IMR-90 (cell line): ENCODE data around the gene NRCAM. TPM values are rescaled to one million over a fixed set of nuclear protein-coding genes. Genes with fewer than 3 reads are reported as not detected.

Source experiments
- ATAC-seq: fragments of 200-7000 bp; cut with Tn5 transposase; 2 replicates; pipeline ENCODE4 v1.9.1; 2020; ENCODE audit warnings: low read depth, mild to moderate bottlenecking, moderate library complexity
- BruUV-seq: library from RNA; stranded (reverse); fragments of 400-500 nt; replicated peaks from 2 replicates; lab custom pipeline; 2021; lab: Mats Ljungman, UMichigan
- CTCF ChIA-PET: fragments of 300-600 bp; formaldehyde crosslinking; extraction: SDS; loops from one replicate; lab custom pipeline; 2021; ENCODE audit warnings: antibody characterized with exemption; lab: Yijun Ruan, JAX
- POLR2A ChIA-PET: fragments of 300-600 bp; sonication (Branson Sonifier 250); formaldehyde crosslinking; loops from one replicate; lab custom pipeline; 2022; ENCODE audit warnings: antibody characterized with exemption; ENCODE audit not compliant: unreplicated experiment; lab: Charles Lee
- DNase-seq: peaks from one replicate; pipeline ENCODE4 v3.0.0; 2013
- H2AFZ ChIP-seq: replicated peaks from 2 replicates; pipeline ENCODE3; 2013; ENCODE audit warnings: low read length, mild to moderate bottlenecking; ENCODE audit not compliant: poor library complexity
- H2AK5ac ChIP-seq: 2 replicates; pipeline ENCODE4 v1.6.1; 2013; ENCODE audit warnings: low read depth, low read length, inconsistent platforms
- H2AK9ac ChIP-seq: replicated peaks from 2 replicates; pipeline ENCODE3; 2013; ENCODE audit warnings: mild to moderate bottlenecking, low read depth, low read length, moderate library complexity; ENCODE audit not compliant: poor library complexity
- H2BK120ac ChIP-seq: 2 replicates; pipeline ENCODE4 v1.6.1; 2013; ENCODE audit warnings: low read depth, low read length, inconsistent platforms
- H2BK15ac ChIP-seq: 3 replicates; pipeline ENCODE4 v1.6.1; 2013; ENCODE audit warnings: low read depth, low read length, inconsistent platforms
- H2BK20ac ChIP-seq: 2 replicates; pipeline ENCODE4 v1.6.1; 2013; ENCODE audit warnings: low read depth, mild to moderate bottlenecking, inconsistent platforms, low read length, moderate library complexity
- H2BK5ac ChIP-seq: 2 replicates; pipeline ENCODE4 v1.6.1; 2013; ENCODE audit warnings: mild to moderate bottlenecking, low read depth, low read length, inconsistent platforms; ENCODE audit not compliant: poor library complexity, severe bottlenecking
- H3K14ac ChIP-seq: replicated peaks from 2 replicates; pipeline ENCODE4 v1.6.1; 2013; ENCODE audit warnings: low read depth, low read length, inconsistent platforms
- H3K18ac ChIP-seq: 2 replicates; pipeline ENCODE4 v1.6.1; 2013; ENCODE audit warnings: low read depth, low read length, control low read depth
- H3K23ac ChIP-seq: 2 replicates; pipeline ENCODE4 v1.6.1; 2013; ENCODE audit warnings: low read depth, low read length, inconsistent platforms
- H3K27ac ChIP-seq: 2 replicates; pipeline ENCODE4 v1.5.1; 2013; ENCODE audit warnings: mild to moderate bottlenecking, control low read depth, low read length; ENCODE audit not compliant: insufficient read depth
- H3K27me3 ChIP-seq: 2 replicates; pipeline ENCODE4 v1.6.1; 2013; ENCODE audit warnings: low read length; ENCODE audit not compliant: control insufficient read depth, insufficient read depth
- H3K36me3 ChIP-seq: 2 replicates; pipeline ENCODE4 v1.6.1; 2013; ENCODE audit warnings: low read length, mixed read lengths; ENCODE audit not compliant: control insufficient read depth, insufficient read depth
- H3K4ac ChIP-seq: 2 replicates; pipeline ENCODE4 v1.6.1; 2013; ENCODE audit warnings: low read depth, low read length, inconsistent platforms
- H3K4me1 ChIP-seq: 2 replicates; pipeline ENCODE4 v1.6.1; 2013; ENCODE audit warnings: low read length, mixed read lengths; ENCODE audit not compliant: control insufficient read depth, insufficient read depth
- H3K4me2 ChIP-seq: 2 replicates; pipeline ENCODE4 v1.6.1; 2013; ENCODE audit warnings: low read depth, mild to moderate bottlenecking, control low read depth, low read length, moderate library complexity
- H3K4me3 ChIP-seq: 2 replicates; pipeline ENCODE4 v1.5.1; 2013; ENCODE audit warnings: low read depth, mild to moderate bottlenecking, control low read depth, low read length, moderate library complexity; ENCODE audit not compliant: insufficient read depth
- H3K56ac ChIP-seq: 2 replicates; pipeline ENCODE4 v1.6.1; 2013; ENCODE audit warnings: low read length, inconsistent platforms; ENCODE audit not compliant: insufficient read depth; ENCODE audit errors: extremely low read depth
- H3K79me1 ChIP-seq, 2 experiments: 2 replicates each; pipeline ENCODE4 v1.6.1; 2013; ENCODE audit warnings: low read length in 2 of 2, inconsistent platforms in 1 of 2, low read depth in 1 of 2
- H3K9ac ChIP-seq: 2 replicates; pipeline ENCODE4 v1.6.1; 2013; ENCODE audit warnings: low read depth, low read length, control low read depth
- H3K9me1 ChIP-seq: 2 replicates; pipeline ENCODE4 v1.6.1; 2013; ENCODE audit warnings: low read length, inconsistent platforms; ENCODE audit not compliant: insufficient read depth
- H3K9me3 ChIP-seq: 2 replicates; pipeline ENCODE4 v1.6.1; 2013; ENCODE audit warnings: low read length; ENCODE audit not compliant: control insufficient read depth, insufficient read depth
- H4K20me1 ChIP-seq: 2 replicates; pipeline ENCODE4 v1.6.1; 2013; ENCODE audit warnings: low read length, inconsistent platforms; ENCODE audit not compliant: insufficient read depth
- H4K5ac ChIP-seq: 2 replicates; pipeline ENCODE4 v1.6.1; 2013; ENCODE audit warnings: mild to moderate bottlenecking, low read depth, low read length, control low read depth
- H4K8ac ChIP-seq, 2 experiments: 2 replicates each; pipeline ENCODE4 v1.6.1; 2013; ENCODE audit warnings: low read depth in 2 of 2, low read length in 2 of 2, control low read depth in 1 of 2, inconsistent platforms in 1 of 2
- H4K91ac ChIP-seq: 2 replicates; pipeline ENCODE4 v1.6.1; 2013; ENCODE audit warnings: low read depth, low read length, inconsistent platforms; ENCODE audit not compliant: insufficient read depth
- CTCF ChIP-seq: conservative IDR thresholded peaks from 2 replicates; pipeline ENCODE4 v1.5.1; 2012; ENCODE audit warnings: mild to moderate bottlenecking, low read depth, low read length, improper control_type of control experiment
- MAZ ChIP-seq: IDR thresholded peaks from 2 replicates; pipeline ENCODE4 v1.6.1; 2012; ENCODE audit warnings: low read depth, mild to moderate bottlenecking, low read length, improper control_type of control experiment, moderate library complexity, borderline replicate concordance
- MXI1 ChIP-seq: IDR thresholded peaks from 2 replicates; pipeline ENCODE4 v1.6.1; 2012; ENCODE audit warnings: low read depth, mild to moderate bottlenecking, low read length, moderate library complexity, borderline replicate concordance
- WGBS, 2 experiments: methylation state at CpG; one replicate each; pipeline versions ENCODE4 v1.1.5 to v1.1.7; 2013; ENCODE audit warnings: missing lambda C conversion rate in 2 of 2; ENCODE audit not compliant: insufficient read length in 1 of 2; ENCODE audit errors: extremely low coverage in 2 of 2; 5-methylcytosine and 5-hydroxymethylcytosine counted together
- dilution Hi-C: fragments of 300-500 bp; cut with HindIII; formaldehyde crosslinking; loops from one replicate; pipeline ENCODE4 v1.14.3; 2018; ENCODE audit warnings: low sequenced_read_pairs; ENCODE audit not compliant: unreplicated experiment
- in situ Hi-C: fragments of 300-500 bp; cut with MboI; formaldehyde crosslinking; loops from 3 replicates; pipeline ENCODE4 v1.14.3; 2019; ENCODE audit warnings: low sequenced_read_pairs, inconsistent platforms, mixed read lengths
- intact Hi-C: fragments of 100-400 bp; cut with micrococcal nuclease; formaldehyde crosslinking; loops from 2 replicates; pipeline ENCODE4 v1.10.0; 2022
- polyA plus RNA-seq, 3 experiments: library from polyadenylated mRNA; depleted of rRNA; stranded (reverse); fragments of >200 nt; gene quantifications; 2 replicates each; pipeline ENCODE4 v1.2.3, GENCODE V29; 2012; ENCODE audit warnings: low replicate concordance in 1 of 3
- total RNA-seq: library from RNA; depleted of rRNA; stranded (reverse); fragments of >200 nt; gene quantifications from 2 replicates; pipeline ENCODE4 v1.2.3, GENCODE V29; 2012

Gene NRCAM
- total and polyA plus RNA-seq, 2 of the 4 experiments (the other 2 are of a cell fraction) = 0.46 to 1.1 TPM

GRCh38 chr7:108367946-108368345 is 88.3 kb downstream of the NRCAM start:
- POLR2A ChIA-PET = no interaction called here
- Histone ChIP-seq H3K27me3 (no peaks in the 10 kb centered on the region), H3K4ac (no peak overlapping the region), H2BK15ac (no peak overlapping the region), H3K4me3 (no peak overlapping the region), H4K8ac (no peak overlapping the region), H2BK20ac (no peak overlapping the region), H3K18ac (no peak overlapping the region), H3K23ac (no peak overlapping the region), H2BK5ac (no peak overlapping the region), H3K14ac (no peak overlapping the region), H2AFZ (no peak overlapping the region), H2BK120ac (no peak overlapping the region), H2AK5ac (no peak overlapping the region), H4K20me1 (no peaks in the 10 kb centered on the region), H3K4me2 (no peak overlapping the region), H2AK9ac (no peak overlapping the region), H3K9me1 (no peaks in the 10 kb centered on the region), H4K5ac (no peak overlapping the region), H3K27ac (no peak overlapping the region), H3K36me3 (no peaks in the 10 kb centered on the region), H3K9me3 (no peaks in the 10 kb centered on the region), H3K4me1 (no peaks in the 10 kb centered on the region), H4K91ac (no peak overlapping the region), H3K56ac (no peak overlapping the region), H3K9ac (no peak overlapping the region), H3K79me1 (no peaks in the 10 kb centered on the region)
- in situ Hi-C loops = no loop called here
- DNase-seq (no peak), ATAC-seq (no peak)
- TF ChIP-seq CTCF (no peak), MXI1 (no peak), MAZ (no peak)
- no CpG with 5 or more reads among the region's 6 CpGs for WGBS, 2 experiments
- BruUV-seq = no TSS peak
- CTCF ChIA-PET = no interaction called here
- intact Hi-C loops = no loop called here
- dilution Hi-C loops = no loop called here
